HL-60 (cell line): Measurements from ENCODE around the gene GID8.

Experiments
- CTCF ChIP-seq: IDR thresholded peaks from one replicate; pipeline ENCODE4 v1.5.1; 2011; ENCODE audit warnings: low read length, control low read depth, inconsistent platforms; ENCODE audit not compliant: insufficient read depth
- POLR2AphosphoS5 ChIP-seq: IDR thresholded peaks from 2 replicates; pipeline ENCODE4 v1.6.1; 2012; ENCODE audit warnings: low read depth

GRCh38 chr20:62908971-62909791 is 28.8 kb upstream of the GID8 start:
- no peak for TF ChIP-seq POLR2AphosphoS5
- no peak for TF ChIP-seq CTCF
